ENCODE measurements around the gene GNG8.

GNG8 gene

GRCh38 chr19:46660008-46660517, 24.1 kb upstream of the GNG8 start:
- DNase-seq: peak; percentile 84
- Histone ChIP-seq H3K36me3 (ENCODE audit: control insufficient read depth, insufficient read depth, low read length) (no peaks in the 10 kb centered on the region), H3K56ac (ENCODE audit: low read length) (peak overlapping the region; percentile 74), H3K79me1 (ENCODE audit: low read length) (no peaks in the 10 kb centered on the region), H3K18ac (ENCODE audit: low read length) (no peak overlapping the region), H3K27ac (ENCODE audit: low read depth, low read length) (no peak overlapping the region), H3K23ac (ENCODE audit: low read length) (peak overlapping the region; percentile 85), H4K5ac (ENCODE audit: low read length) (no peak overlapping the region), H3K79me2 (ENCODE audit: control insufficient read depth, insufficient read depth, low read length) (no peaks in the 10 kb centered on the region), H2BK5ac (ENCODE audit: low read length) (no peak overlapping the region), H3K27me3 (ENCODE audit: insufficient read depth, low read length, poor library complexity) (no peaks in the 10 kb centered on the region), H3K4me2 (ENCODE audit: low read length) (peak overlapping the region; percentile 66), H2BK15ac (replicated peaks; ENCODE audit: low read depth) (no peak overlapping the region), H3K9ac (ENCODE audit: low read length) (peak overlapping the region; percentile 51), H4K8ac (ENCODE audit: low read depth, low read length) (no peak overlapping the region), H3K4ac (ENCODE audit: low read depth, low read length) (no peak overlapping the region), H2BK120ac (ENCODE audit: low read depth, low read length) (no peak overlapping the region), H3K4me3 (ENCODE audit: low read length) (peak overlapping the region; percentile 10), H3K4me1 (ENCODE audit: control insufficient read depth, low read depth, low read length) (peaks cover 5% of the 10 kb centered on the region), H2AK5ac (ENCODE audit: low read length) (no peak overlapping the region)
- WGBS (ENCODE audit: extremely low coverage, insufficient coverage, low lambda C conversion rate): no CpG with 5 or more reads among the region's 14 CpGs

- Histone ChIP-seq H3K4me2 (ENCODE audit: low read length) (peak overlapping the region; percentile 66), H2BK120ac (ENCODE audit: low read depth, low read length) (no peak overlapping the region), H2BK5ac (ENCODE audit: low read length) (no peak overlapping the region), H3K27ac (ENCODE audit: low read depth, low read length) (no peak overlapping the region), H3K9ac (ENCODE audit: low read length) (peak overlapping the region; percentile 51), H2BK15ac (replicated peaks; ENCODE audit: low read depth) (no peak overlapping the region), H3K27me3 (ENCODE audit: insufficient read depth, low read length, poor library complexity) (no peaks in the 10 kb centered on the region), H3K4ac (ENCODE audit: low read depth, low read length) (no peak overlapping the region), H3K18ac (ENCODE audit: low read length) (peak overlapping the region; percentile 6), H3K4me3 (ENCODE audit: low read length) (peak overlapping the region; percentile 5), H3K79me2 (ENCODE audit: control insufficient read depth, insufficient read depth, low read length) (no peaks in the 10 kb centered on the region), H3K23ac (ENCODE audit: low read length) (peak overlapping the region; percentile 85), H3K79me1 (ENCODE audit: low read length) (no peaks in the 10 kb centered on the region), H4K5ac (ENCODE audit: low read length) (no peak overlapping the region), H2AK5ac (ENCODE audit: low read length) (no peak overlapping the region), H3K36me3 (ENCODE audit: control insufficient read depth, insufficient read depth, low read length) (no peaks in the 10 kb centered on the region), H3K56ac (ENCODE audit: low read length) (peak overlapping the region; percentile 74), H4K8ac (ENCODE audit: low read depth, low read length) (no peak overlapping the region), H3K4me1 (ENCODE audit: control insufficient read depth, low read depth, low read length) (peaks cover 5% of the 10 kb centered on the region)
- no CpG with 5 or more reads among the region's 28 CpGs for WGBS (ENCODE audit: extremely low coverage, insufficient coverage, low lambda C conversion rate)
- peak; percentile 73 for DNase-seq
Measured at GRCh38 chr19:46659151-46660007, 23.4 kb upstream of the GNG8 start.

GRCh38 chr19:46656541-46656940, 20.5 kb upstream of the GNG8 start:
- Histone ChIP-seq H2AK5ac (ENCODE audit: low read length) (no peak overlapping the region), H2BK120ac (ENCODE audit: low read depth, low read length) (no peak overlapping the region), H3K18ac (ENCODE audit: low read length) (no peak overlapping the region), H4K8ac (ENCODE audit: low read depth, low read length) (no peak overlapping the region), H3K27ac (ENCODE audit: low read depth, low read length) (no peak overlapping the region), H2BK5ac (ENCODE audit: low read length) (no peak overlapping the region), H3K9ac (ENCODE audit: low read length) (no peak overlapping the region), H3K23ac (ENCODE audit: low read length) (no peak overlapping the region), H3K4me3 (ENCODE audit: low read length) (no peak overlapping the region), H3K4me1 (ENCODE audit: control insufficient read depth, low read depth, low read length) (peaks cover 2% of the 10 kb centered on the region), H3K4me2 (ENCODE audit: low read length) (no peak overlapping the region), H3K79me2 (ENCODE audit: control insufficient read depth, insufficient read depth, low read length) (no peaks in the 10 kb centered on the region), H4K5ac (ENCODE audit: low read length) (no peak overlapping the region), H3K27me3 (ENCODE audit: insufficient read depth, low read length, poor library complexity) (no peaks in the 10 kb centered on the region), H3K36me3 (ENCODE audit: control insufficient read depth, insufficient read depth, low read length) (no peaks in the 10 kb centered on the region), H3K4ac (ENCODE audit: low read depth, low read length) (no peak overlapping the region), H3K79me1 (ENCODE audit: low read length) (no peaks in the 10 kb centered on the region), H3K56ac (ENCODE audit: low read length) (no peak overlapping the region), H2BK15ac (replicated peaks; ENCODE audit: low read depth) (no peak overlapping the region)
- no CpG with 5 or more reads among the region's 5 CpGs for WGBS (ENCODE audit: extremely low coverage, insufficient coverage, low lambda C conversion rate)
- no peak for DNase-seq

GRCh38 chr19:46654621-46655152, 18.7 kb upstream of the GNG8 start:
- H3K79me1 ChIP-seq (ENCODE audit: low read length): no peaks in the 10 kb centered on the region
- H3K9ac ChIP-seq (ENCODE audit: low read length): no peak overlapping the region
- no peak overlapping the region for H3K18ac ChIP-seq (ENCODE audit: low read length)
- H2BK5ac ChIP-seq (ENCODE audit: low read length): no peak overlapping the region
- H3K4me3 ChIP-seq (ENCODE audit: low read length): no peak overlapping the region
- no peak overlapping the region for H2BK15ac ChIP-seq (replicated peaks; ENCODE audit: low read depth)
- H2BK120ac ChIP-seq (ENCODE audit: low read depth, low read length): no peak overlapping the region
- no peak overlapping the region for H3K27ac ChIP-seq (ENCODE audit: low read depth, low read length)
- no CpG with 5 or more reads among the region's 16 CpGs for WGBS (ENCODE audit: extremely low coverage, insufficient coverage, low lambda C conversion rate)
- H2AK5ac ChIP-seq (ENCODE audit: low read length): no peak overlapping the region
- H3K4me1 ChIP-seq (ENCODE audit: control insufficient read depth, low read depth, low read length): no peaks in the 10 kb centered on the region
- peaks cover 7% of the 10 kb centered on the region for H3K27me3 ChIP-seq (ENCODE audit: insufficient read depth, low read length, poor library complexity)
- no peak overlapping the region for H3K23ac ChIP-seq (ENCODE audit: low read length)
- no peak overlapping the region for H4K5ac ChIP-seq (ENCODE audit: low read length)
- peak overlapping the region; percentile 65 for H3K56ac ChIP-seq (ENCODE audit: low read length)
- no peaks in the 10 kb centered on the region for H3K79me2 ChIP-seq (ENCODE audit: control insufficient read depth, insufficient read depth, low read length)
- peak; percentile 44 for DNase-seq
- no peak overlapping the region for H4K8ac ChIP-seq (ENCODE audit: low read depth, low read length)
- no peaks in the 10 kb centered on the region for H3K36me3 ChIP-seq (ENCODE audit: control insufficient read depth, insufficient read depth, low read length)
- no peak overlapping the region for H3K4me2 ChIP-seq (ENCODE audit: low read length)
- peak overlapping the region; percentile 22 for H3K4ac ChIP-seq (ENCODE audit: low read depth, low read length)

- H3K4me2 ChIP-seq (ENCODE audit: low read length): no peak overlapping the region
- H2BK120ac ChIP-seq (ENCODE audit: low read depth, low read length): no peak overlapping the region
- no peak overlapping the region for H4K8ac ChIP-seq (ENCODE audit: low read depth, low read length)
- no peaks in the 10 kb centered on the region for H3K79me2 ChIP-seq (ENCODE audit: control insufficient read depth, insufficient read depth, low read length)
- no peak overlapping the region for H3K23ac ChIP-seq (ENCODE audit: low read length)
- H3K9ac ChIP-seq (ENCODE audit: low read length): no peak overlapping the region
- DNase-seq: no peak
- no peak overlapping the region for H3K4ac ChIP-seq (ENCODE audit: low read depth, low read length)
- H3K36me3 ChIP-seq (ENCODE audit: control insufficient read depth, insufficient read depth, low read length): no peaks in the 10 kb centered on the region
- no CpG with 5 or more reads among the region's 7 CpGs for WGBS (ENCODE audit: extremely low coverage, insufficient coverage, low lambda C conversion rate)
- H3K4me1 ChIP-seq (ENCODE audit: control insufficient read depth, low read depth, low read length): no peaks in the 10 kb centered on the region
- H3K27me3 ChIP-seq (ENCODE audit: insufficient read depth, low read length, poor library complexity): peaks cover 36% of the 10 kb centered on the region
- no peaks in the 10 kb centered on the region for H3K79me1 ChIP-seq (ENCODE audit: low read length)
- H2BK5ac ChIP-seq (ENCODE audit: low read length): no peak overlapping the region
- no peak overlapping the region for H3K56ac ChIP-seq (ENCODE audit: low read length)
- no peak overlapping the region for H2AK5ac ChIP-seq (ENCODE audit: low read length)
- H4K5ac ChIP-seq (ENCODE audit: low read length): no peak overlapping the region
- no peak overlapping the region for H2BK15ac ChIP-seq (replicated peaks; ENCODE audit: low read depth)
- no peak overlapping the region for H3K27ac ChIP-seq (ENCODE audit: low read depth, low read length)
- no peak overlapping the region for H3K18ac ChIP-seq (ENCODE audit: low read length)
- no peak overlapping the region for H3K4me3 ChIP-seq (ENCODE audit: low read length)
Measured at GRCh38 chr19:46650445-46650844, 14.4 kb upstream of the GNG8 start.

Data from mesendoderm (in vitro differentiated cells).